GM15510 (cell line): ENCODE data around the gene SOX10.

Experiments used
- POLR2A ChIP-seq: IDR thresholded peaks from 3 replicates; pipeline ENCODE4 v1.6.1; 2011; ENCODE audit warnings: borderline replicate concordance; ENCODE audit not compliant: insufficient read length; ENCODE audit errors: extremely low read depth

SOX10 gene

GRCh38 chr22:37996515-37997246 lies 12.3 kb upstream of the SOX10 start:
- TF ChIP-seq POLR2A: no peak

DNA sequence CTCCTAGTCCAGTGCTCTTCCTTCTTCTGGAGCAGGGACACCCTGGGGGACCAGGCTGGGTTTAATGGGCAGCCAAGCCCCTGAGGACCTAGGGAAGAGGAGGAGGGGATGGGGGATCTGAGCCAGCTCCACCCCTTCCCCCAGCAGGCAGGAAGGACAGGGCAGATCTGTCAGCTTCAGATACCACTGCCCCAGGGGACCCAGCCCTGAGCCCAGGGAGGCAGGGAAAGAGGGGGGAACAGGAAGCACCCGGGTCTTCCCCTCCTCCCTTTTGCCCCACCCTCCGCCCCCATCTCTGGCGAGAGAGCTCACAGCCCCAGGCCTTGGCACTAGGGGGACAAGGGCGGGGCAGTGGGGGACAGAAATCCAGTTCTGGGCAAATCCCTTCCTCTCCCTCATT lies 11.7 kb upstream of the SOX10 start:
- no peak for TF ChIP-seq POLR2A

GRCh38 chr22:37995460-37995859 lies 11.1 kb upstream of the SOX10 start:
- no peak for TF ChIP-seq POLR2A

DNA sequence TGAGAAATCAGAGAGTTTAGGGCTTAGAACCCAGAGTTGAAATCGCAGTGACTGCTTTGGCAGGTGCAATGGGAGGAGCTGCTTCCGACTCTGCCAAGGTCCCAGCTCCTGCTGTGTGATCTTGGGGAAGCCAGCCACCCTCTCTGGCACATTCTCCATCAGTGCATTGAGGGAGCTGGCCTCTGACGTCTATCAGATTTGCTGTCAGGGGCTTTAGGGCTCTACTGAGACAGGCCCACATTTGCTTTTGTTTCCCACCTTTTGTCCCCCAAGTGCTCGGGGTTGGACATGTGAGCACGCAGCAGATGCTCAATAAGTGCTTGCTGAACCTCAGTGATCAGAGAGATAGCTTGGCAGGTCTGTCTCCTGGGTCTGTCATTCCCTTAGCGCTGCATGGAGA lies 10.6 kb upstream of the SOX10 start:
- no peak for TF ChIP-seq POLR2A

DNA sequence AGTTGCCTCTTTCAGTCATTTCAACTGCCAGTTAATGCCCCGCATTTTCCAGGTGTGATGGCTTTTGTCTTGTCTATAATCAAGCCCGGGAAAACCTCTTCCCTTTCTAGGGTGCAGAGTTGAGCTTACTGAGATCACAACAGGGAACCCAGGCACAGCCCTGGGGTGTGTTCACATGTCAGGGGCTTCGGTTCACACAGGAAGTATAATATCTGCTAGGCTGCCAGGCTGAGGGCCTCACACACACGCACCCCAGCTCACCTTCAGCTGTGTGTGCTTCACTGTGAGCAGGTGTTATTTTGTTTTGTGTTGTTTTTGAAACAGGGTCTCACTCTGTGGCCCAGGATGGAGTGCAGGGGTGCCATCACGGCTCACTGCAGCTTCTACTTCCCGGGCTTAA lies 9.7 kb upstream of the SOX10 start:
- TF ChIP-seq POLR2A: no peak

- TF ChIP-seq POLR2A: no peak
Measured at GRCh38 chr22:37991731-37992442, 7.5 kb upstream of the SOX10 start.

DNA sequence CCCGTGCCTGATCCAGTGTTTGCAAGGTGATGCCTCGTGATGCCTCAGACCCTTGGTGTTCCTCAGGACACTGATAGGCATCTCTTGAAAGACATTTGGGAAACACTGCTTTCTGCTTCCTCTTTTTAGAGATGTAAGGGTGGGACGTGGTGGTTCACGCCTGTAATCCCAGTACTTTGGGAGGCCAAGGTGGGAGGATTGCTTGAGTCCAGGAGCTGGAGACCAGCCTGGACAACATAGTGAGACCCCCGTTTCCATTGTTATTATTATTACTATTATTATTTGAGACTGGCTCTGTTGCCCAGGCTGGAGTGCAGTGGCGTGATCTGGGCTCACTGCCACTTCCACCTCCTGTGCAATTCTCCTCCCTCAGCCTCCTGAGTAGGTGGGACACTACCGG lies 6.5 kb upstream of the SOX10 start:
- no peak for TF ChIP-seq POLR2A

DNA sequence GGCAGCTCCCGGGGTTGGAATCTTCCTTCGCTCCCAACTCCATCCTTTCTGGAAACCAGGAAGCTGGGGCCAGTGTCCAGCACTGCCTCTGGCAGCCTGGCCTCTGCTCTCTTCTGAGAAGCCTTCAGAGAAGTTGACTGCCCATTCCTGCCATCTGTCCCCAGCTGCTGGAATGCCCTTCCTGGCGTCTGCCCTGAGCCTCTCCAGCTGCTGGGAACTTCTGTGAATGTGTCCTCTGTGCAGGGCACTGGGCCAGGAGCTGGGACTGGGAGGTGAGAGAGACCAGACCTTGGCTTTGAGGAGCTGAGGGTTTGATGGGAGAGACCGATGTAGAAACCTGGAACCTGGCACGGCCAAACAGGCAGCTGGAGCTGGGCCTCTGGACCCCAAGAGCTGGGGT lies 5.9 kb upstream of the SOX10 start:
- no peak for TF ChIP-seq POLR2A

DNA sequence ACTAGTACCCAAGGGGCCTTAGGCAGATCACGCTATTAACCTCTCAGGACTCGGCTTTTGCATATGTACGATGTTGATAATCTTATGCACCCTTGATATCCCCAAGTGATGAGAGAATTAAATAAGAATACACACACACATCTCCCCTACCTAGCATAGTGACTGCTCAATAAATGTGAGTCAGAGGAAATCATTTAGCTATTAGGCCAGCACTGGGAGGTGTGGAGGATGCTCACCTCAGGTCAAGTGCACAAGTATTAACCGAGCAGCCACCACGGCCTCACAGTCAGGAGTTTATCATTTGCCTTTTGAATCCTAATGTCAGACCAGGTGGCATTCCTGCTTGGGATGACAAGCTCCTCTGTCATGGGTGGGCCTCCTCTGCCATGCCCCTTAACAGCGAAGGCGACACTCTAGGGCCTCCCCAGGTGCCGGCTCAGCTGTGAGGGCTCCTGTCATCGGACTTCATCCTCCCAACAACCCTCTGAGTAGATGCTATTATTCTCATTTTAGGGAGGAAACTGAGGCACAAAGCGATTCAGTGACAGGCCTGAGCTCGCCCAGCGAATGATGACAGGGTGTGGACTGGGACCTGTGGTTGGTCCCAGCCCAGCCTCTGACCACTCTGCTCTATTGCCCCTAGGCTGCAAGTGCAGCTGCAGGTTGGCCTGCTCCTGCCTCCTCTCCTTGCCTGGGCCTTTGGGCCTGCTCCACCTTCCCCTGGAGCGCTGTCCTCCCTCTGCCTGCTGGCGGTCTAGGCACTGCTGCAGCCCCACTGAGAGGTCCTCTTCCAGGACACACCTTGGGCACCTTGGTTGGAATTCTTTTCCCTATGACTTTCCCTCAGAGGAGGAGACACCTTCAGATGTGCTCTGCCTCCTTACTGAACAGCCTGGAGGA lies 5.0 kb upstream of the SOX10 start:
- no peak for TF ChIP-seq POLR2A

DNA sequence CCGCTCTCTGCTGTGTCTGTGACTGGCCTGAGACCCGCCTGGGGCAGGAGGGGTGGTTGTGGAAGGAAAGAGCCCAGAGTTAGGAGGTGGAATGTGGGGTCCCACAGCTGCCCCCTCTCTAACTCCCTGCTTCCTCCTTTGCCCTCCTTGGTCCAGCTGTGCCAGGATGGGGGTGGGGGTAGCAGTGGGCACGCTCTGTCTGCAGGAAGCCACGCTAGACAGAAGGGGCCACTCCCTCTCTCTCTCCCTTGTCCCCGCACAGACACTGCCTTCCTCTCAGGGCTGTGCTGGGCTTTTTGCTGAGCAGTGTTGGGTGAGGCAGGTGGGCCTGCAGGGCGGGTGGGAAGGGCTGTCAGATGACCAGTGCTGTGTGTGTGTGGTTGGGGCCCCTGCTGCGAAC lies 2.0 kb upstream of the SOX10 start:
- TF ChIP-seq POLR2A: no peak

- no peak for TF ChIP-seq POLR2A
Measured at GRCh38 chr22:37985751-37986281, 1.5 kb upstream of the SOX10 start.

- no peak for TF ChIP-seq POLR2A
Measured at GRCh38 chr22:37985050-37985585, 763 bp upstream of the SOX10 start.

GRCh38 chr22:37982938-37983859 lies 1.2 kb downstream of the SOX10 start:
- no peak for TF ChIP-seq POLR2A

DNA sequence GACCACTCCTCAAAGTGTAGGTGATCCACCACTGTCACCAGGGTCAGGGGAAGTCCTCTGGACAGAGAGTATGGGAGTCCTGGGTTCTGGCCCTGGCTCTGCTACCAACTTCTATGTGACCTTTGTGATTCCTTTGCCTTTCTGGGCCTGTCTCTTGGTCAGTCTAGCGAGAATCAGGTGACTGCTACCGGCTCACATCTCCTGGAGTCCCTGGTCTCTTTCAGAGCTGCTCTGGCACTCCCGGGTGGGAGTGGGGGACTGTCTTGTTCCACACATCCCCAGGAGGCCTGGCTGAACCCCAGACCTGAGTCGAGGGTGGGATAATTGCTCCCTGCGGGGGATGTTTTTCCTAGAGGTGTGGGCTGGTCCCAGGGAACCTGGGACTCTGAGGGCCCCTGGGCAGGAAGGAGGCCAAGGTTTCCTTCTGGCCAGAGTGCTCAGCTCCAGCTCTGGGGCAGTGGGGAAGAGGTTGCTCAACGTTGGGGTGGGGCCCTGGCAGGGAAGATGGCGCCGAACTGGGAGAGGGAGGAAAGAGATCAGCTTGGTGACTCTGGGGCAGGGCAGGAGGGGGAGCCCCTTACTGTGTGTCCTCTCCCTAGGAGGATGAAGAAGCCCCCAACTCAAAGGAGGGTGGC lies 2.1 kb downstream of the SOX10 start:
- no peak for TF ChIP-seq POLR2A
